Measurements from ENCODE around the gene CYB561D2. TPM values are rescaled to one million over a fixed set of nuclear protein-coding genes. Genes with fewer than 3 reads are reported as not detected.

Gene CYB561D2
- total RNA-seq, 2 donors from 2014 or later: 18.1 to 34.3 TPM

- H3K9me3 Mint-ChIP-seq: no peaks in the 10 kb centered on the region
- ATAC-seq: no peak
- DNase-seq (ENCODE audit: low spot score in 2 of 2): no peak
- H3K27ac Mint-ChIP-seq: no peak overlapping the region
- no peaks in the 10 kb centered on the region for H3K36me3 Mint-ChIP-seq
Observed at GRCh38 chr3:50389414-50389767, 38.7 kb downstream of the CYB561D2 start.

GRCh38 chr3:50390508-50391224, 40.0 kb downstream of the CYB561D2 start:
- ATAC-seq: no peak
- peak overlapping the region; percentile 57 to 68 for H3K27ac Mint-ChIP-seq
- H3K9me3 Mint-ChIP-seq: no peaks in the 10 kb centered on the region
- H3K36me3 Mint-ChIP-seq: no peaks in the 10 kb centered on the region
- DNase-seq (ENCODE audit: low spot score in 2 of 2): no peak

GRCh38 chr3:50392101-50392715, 41.5 kb downstream of the CYB561D2 start:
- no peak for DNase-seq (ENCODE audit: low spot score in 2 of 2)
- no peak overlapping the region for H3K27ac Mint-ChIP-seq
- no peaks in the 10 kb centered on the region for H3K36me3 Mint-ChIP-seq
- ATAC-seq: peak in 1 of 2 donors; percentile 43
- no peaks in the 10 kb centered on the region for H3K9me3 Mint-ChIP-seq

GRCh38 chr3:50393061-50393460, 42.4 kb downstream of the CYB561D2 start:
- Mint-ChIP-seq H3K27ac (no peak overlapping the region), H3K36me3 (no peaks in the 10 kb centered on the region), H3K9me3 (no peaks in the 10 kb centered on the region)
- no peak for DNase-seq (ENCODE audit: low spot score in 2 of 2)
- ATAC-seq: peak in 1 of 2 donors; percentile 11

- DNase-seq (ENCODE audit: low spot score in 2 of 2) (no peak), ATAC-seq (no peak)
- no peak overlapping the region for H3K27ac Mint-ChIP-seq
- H3K9me3 Mint-ChIP-seq: no peaks in the 10 kb centered on the region
- H3K36me3 Mint-ChIP-seq: no peaks in the 10 kb centered on the region
Observed at GRCh38 chr3:50395070-50395860, 44.6 kb downstream of the CYB561D2 start.

- no peak for ATAC-seq
- Mint-ChIP-seq H3K9me3 (no peaks in the 10 kb centered on the region), H3K36me3 (no peaks in the 10 kb centered on the region), H3K27ac (peak overlapping the region in 1 of 2 donors; percentile 12)
- DNase-seq (ENCODE audit: low spot score in 2 of 2): no peak
Observed at GRCh38 chr3:50396502-50396901, 45.8 kb downstream of the CYB561D2 start.

GRCh38 chr3:50401978-50402595, 51.4 kb downstream of the CYB561D2 start:
- peaks cover 0 to 5% of the 10 kb centered on the region in 2 donors for H3K9me3 Mint-ChIP-seq
- DNase-seq (ENCODE audit: low spot score in 2 of 2) (no peak), ATAC-seq (no peak)
- H3K27ac Mint-ChIP-seq: no peak overlapping the region
- no peaks in the 10 kb centered on the region for H3K36me3 Mint-ChIP-seq

Other genes with a start within 250 kb of the CYB561D2 start
- under 1 TPM; 0.32 to 0.54 TPM for gene SEMA3F, start 195.5 kb upstream of the CYB561D2 start, total RNA-seq
- gene GNAT1, start 159.3 kb upstream of the CYB561D2 start, total RNA-seq: not detected
- not detected for gene SLC38A3, start 145.6 kb upstream of the CYB561D2 start, total RNA-seq
- 100 to 1,000 TPM; 313 to 349 TPM for gene GNAI2, start 114.7 kb upstream of the CYB561D2 start, total RNA-seq
- 1 to 10 TPM in 1 of 2 donors, under 1 TPM in 1; 0.77 to 4.1 TPM for gene SEMA3B, start 81.7 kb upstream of the CYB561D2 start, total RNA-seq
- not detected for gene LSMEM2, start 71.8 kb upstream of the CYB561D2 start, total RNA-seq
- 100 to 1,000 TPM in 1 of 2 donors, 10 to 100 TPM in 1; 63.8 to 100 TPM for gene IFRD2, start 58.4 kb upstream of the CYB561D2 start, total RNA-seq
- gene HYAL3, start 51.5 kb upstream of the CYB561D2 start, total RNA-seq: 1 to 10 TPM; 4.3 to 6.6 TPM
- gene NAA80, start 51.5 kb upstream of the CYB561D2 start, total RNA-seq: 10 to 100 TPM; 19.4 to 26.0 TPM
- under 1 TPM in 1 of 2 donors, not detected in 1; 0.39 TPM for gene HYAL1, start 47.3 kb upstream of the CYB561D2 start, total RNA-seq
- gene HYAL2, start 28.1 kb upstream of the CYB561D2 start, total RNA-seq: 1 to 10 TPM; 4.2 to 6.1 TPM
- gene TUSC2, start 22.6 kb upstream of the CYB561D2 start, total RNA-seq: 10 to 100 TPM; 10.7 to 20.1 TPM
- 10 to 100 TPM; 68.3 to 83.1 TPM for gene RASSF1, start 10.0 kb upstream of the CYB561D2 start, total RNA-seq
- gene ZMYND10, start 5.1 kb upstream of the CYB561D2 start, total RNA-seq: 1 to 10 TPM; 1.9 to 4.1 TPM
- gene NPRL2, start 87 bp upstream of the CYB561D2 start, total RNA-seq: 10 to 100 TPM; 42.3 to 50.7 TPM
- gene TMEM115, start 8.7 kb downstream of the CYB561D2 start, total RNA-seq: 10 to 100 TPM; 10.9 to 15.1 TPM
- gene CACNA2D2, start 152.8 kb downstream of the CYB561D2 start, total RNA-seq: 1 to 10 TPM; 2.4 to 3.0 TPM
- 10 to 100 TPM; 21.4 to 42.4 TPM for gene C3orf18, start 216.9 kb downstream of the CYB561D2 start, total RNA-seq
- 10 to 100 TPM; 69.7 to 74.6 TPM for gene HEMK1, start 218.7 kb downstream of the CYB561D2 start, total RNA-seq